NB4 (cell line): ENCODE measurements around the gene LDLRAD4.

ENCODE experiments used
- CTCF ChIP-seq: IDR thresholded peaks from one replicate; pipeline ENCODE4 v1.5.1; 2012; ENCODE audit warnings: low read depth, low read length
- MAX ChIP-seq: IDR thresholded peaks from 2 replicates; pipeline ENCODE4 v1.6.1; 2011; ENCODE audit warnings: low read depth, low read length
- MYC ChIP-seq: IDR thresholded peaks from 2 replicates; pipeline ENCODE4 v1.6.1; 2011; ENCODE audit warnings: low read depth, low read length
- POLR2A ChIP-seq: IDR thresholded peaks from 2 replicates; pipeline ENCODE4 v1.6.1; 2011; ENCODE audit warnings: mild to moderate bottlenecking; ENCODE audit not compliant: insufficient read length; ENCODE audit errors: extremely low read depth

GRCh38 chr18:13493079-13493478 is 274.5 kb downstream of the LDLRAD4 start:
- TF ChIP-seq MAX (no peak), CTCF (no peak), POLR2A (no peak), MYC (no peak)
